Measurements from ENCODE around the gene ARHGAP32.
"Not testable (repeated sequence)": the region's sequence is repeated elsewhere in the genome, so short reads cannot be mapped to it uniquely, and the experiment has no call there.

Gene ARHGAP32

GRCh38 chr11:128927683-128928336 is 264.3 kb downstream of the ARHGAP32 start:
- DNase-seq: no peak

GRCh38 chr11:128927108-128927461 is 265.0 kb downstream of the ARHGAP32 start:
- DNase-seq: no peak

GRCh38 chr11:128926437-128927107 is 265.6 kb downstream of the ARHGAP32 start:
- no peak for DNase-seq

- DNase-seq: no peak
Observed at GRCh38 chr11:128926000-128926399, 266.1 kb downstream of the ARHGAP32 start.

- no peak for DNase-seq
Observed at GRCh38 chr11:128925250-128925600, 266.9 kb downstream of the ARHGAP32 start.

- no peak for DNase-seq
Observed at GRCh38 chr11:128924510-128925249, 267.4 kb downstream of the ARHGAP32 start.

- no peak for DNase-seq
Observed at GRCh38 chr11:128924104-128924503, 268.0 kb downstream of the ARHGAP32 start.

GRCh38 chr11:128921793-128922192 is 270.3 kb downstream of the ARHGAP32 start:
- no peak for DNase-seq

- DNase-seq: no peak
Observed at GRCh38 chr11:128920666-128921065, 271.5 kb downstream of the ARHGAP32 start.

GRCh38 chr11:128919635-128920034 is 272.5 kb downstream of the ARHGAP32 start:
- not testable (repeated sequence) for DNase-seq

GRCh38 chr11:128919216-128919615 is 272.9 kb downstream of the ARHGAP32 start:
- no peak for DNase-seq

- no peak for DNase-seq
Observed at GRCh38 chr11:128917144-128917724, 274.9 kb downstream of the ARHGAP32 start.

GRCh38 chr11:128916681-128917080 is 275.4 kb downstream of the ARHGAP32 start:
- no peak for DNase-seq

GRCh38 chr11:128916037-128916572 is 276.0 kb downstream of the ARHGAP32 start:
- no peak for DNase-seq

- no peak for DNase-seq
Observed at GRCh38 chr11:128915149-128915521, 277.0 kb downstream of the ARHGAP32 start.

Data from NCI-H187 (cell line).